SK-N-SH (cell line): ENCODE results near the gene CGN. TPM values are rescaled to one million over a fixed set of nuclear protein-coding genes. Genes with fewer than 3 reads are reported as not detected.

Experiments
- CTCF ChIA-PET: fragments of 300-600, 350-600 bp; formaldehyde crosslinking; extraction: SDS; loops from one replicate; lab custom pipeline; 2021; lab: Yijun Ruan, JAX
- POLR2A ChIA-PET: fragments of 350-600 bp; sonication (Branson Sonifier 250); formaldehyde crosslinking; extraction: SDS; loops from one replicate; lab custom pipeline; 2020; ENCODE audit warnings: antibody characterized with exemption, inconsistent platforms; lab: Yijun Ruan, JAX
- DNase-seq: peaks from one replicate; pipeline ENCODE4 v3.0.0; 2012
- H2AFZ ChIP-seq: fragments of 200-600 bp; sonication (generic); 2 replicates; pipeline ENCODE4 v1.8.1; 2016; ENCODE audit warnings: antibody characterized with exemption, mild to moderate bottlenecking, low read depth
- H3F3A ChIP-seq: fragments of 200-600 bp; sonication (generic); replicated peaks from 2 replicates; pipeline ENCODE3; 2016; ENCODE audit warnings: antibody characterized with exemption, mild to moderate bottlenecking; ENCODE audit not compliant: insufficient read depth
- H3K27ac ChIP-seq, 2 experiments: fragments of 200-500 bp in 1 of 2; fragments of 200-600 bp in 1 of 2; sonication (Bioruptor generic) in 1 of 2; sonication (generic), shearing (Covaris generic) in 1 of 2; 2 replicates each; pipeline versions ENCODE4 v1.5.1 to v1.6.1; 2014 to 2016; ENCODE audit warnings: low read depth in 2 of 2, inconsistent platforms in 1 of 2, low read length in 1 of 2, mild to moderate bottlenecking in 1 of 2, mixed read lengths in 1 of 2
- H3K27me3 ChIP-seq: fragments of 200-600 bp; sonication (generic), shearing (Covaris generic); 2 replicates; pipeline ENCODE4 v1.6.1; 2016; ENCODE audit warnings: mixed run types; ENCODE audit not compliant: insufficient read depth
- H3K36me3 ChIP-seq, 2 experiments: fragments of 200-500 bp in 1 of 2; fragments of 200-600 bp in 1 of 2; sonication (Bioruptor generic) in 1 of 2; sonication (generic) in 1 of 2; replicated peaks in 1 of 2; 2 replicates each; pipeline versions ENCODE3 to v1.5.1; 2014 to 2016; ENCODE audit warnings: low read length in 1 of 2, mild to moderate bottlenecking in 1 of 2; ENCODE audit not compliant: insufficient read depth in 2 of 2, control insufficient read depth in 1 of 2
- H3K4me1 ChIP-seq, 2 experiments: fragments of 200-500 bp in 1 of 2; fragments of 200-600 bp in 1 of 2; sonication (Bioruptor generic) in 1 of 2; sonication (generic), shearing (Covaris generic) in 1 of 2; 2 replicates each; pipeline versions ENCODE4 v1.5.1 to v1.6.1; 2014 to 2016; ENCODE audit warnings: low read depth in 1 of 2, low read length in 1 of 2, mixed run types in 1 of 2; ENCODE audit not compliant: insufficient read depth in 2 of 2, control insufficient read depth in 1 of 2
- H3K4me2 ChIP-seq: fragments of 200-600 bp; sonication (generic), shearing (Covaris generic); 2 replicates; pipeline ENCODE4 v1.6.1; 2017; ENCODE audit warnings: mixed run types
- H3K4me3 ChIP-seq, 2 experiments: fragments of 200-500 bp in 1 of 2; fragments of 200-600 bp in 1 of 2; sonication (Bioruptor generic) in 1 of 2; sonication (generic), shearing (Covaris generic) in 1 of 2; 2 replicates each; pipeline versions ENCODE4 v1.5.1 to v1.8.1; 2014 to 2016; ENCODE audit warnings: low read depth in 2 of 2, inconsistent platforms in 1 of 2, low read length in 1 of 2, mild to moderate bottlenecking in 1 of 2, mixed read lengths in 1 of 2, moderate library complexity in 1 of 2
- H3K79me2 ChIP-seq: fragments of 200-600 bp; sonication (generic); 2 replicates; pipeline ENCODE4 v1.8.1; 2017; ENCODE audit warnings: mild to moderate bottlenecking; ENCODE audit not compliant: insufficient read depth
- H3K9ac ChIP-seq: fragments of 200-600 bp; sonication (generic); 2 replicates; pipeline ENCODE4 v1.6.1; 2017; ENCODE audit warnings: mixed run types
- H3K9me2 ChIP-seq: fragments of 200-600 bp; sonication (generic); 2 replicates; pipeline ENCODE4 v1.6.1; 2017; ENCODE audit warnings: mixed run types
- H3K9me3 ChIP-seq: fragments of 200-600 bp; sonication (generic); 2 replicates; pipeline ENCODE4 v1.6.1; 2017; ENCODE audit warnings: mixed run types, mild to moderate bottlenecking, moderate library complexity
- H4K20me1 ChIP-seq: fragments of 200-600 bp; sonication (generic); 2 replicates; pipeline ENCODE4 v1.6.1; 2017; ENCODE audit warnings: mild to moderate bottlenecking, mixed run types; ENCODE audit not compliant: insufficient read depth
- ELF1 ChIP-seq: IDR thresholded peaks from 2 replicates; pipeline ENCODE4 v1.4.0; 2012
- EZH2phosphoT487 ChIP-seq: fragments of 200-600 bp; sonication (generic); IDR thresholded peaks from 2 replicates; pipeline ENCODE4 v1.6.1; 2017; ENCODE audit warnings: low read depth, mixed run types, mild to moderate bottlenecking, antibody characterized with exemption, moderate library complexity, borderline replicate concordance
- FOSL2 ChIP-seq: IDR thresholded peaks from 2 replicates; pipeline ENCODE4 v1.4.0; 2012; ENCODE audit warnings: low read depth, mild to moderate bottlenecking, moderate library complexity, borderline replicate concordance
- FOXM1 ChIP-seq: IDR thresholded peaks from 2 replicates; pipeline ENCODE4 v1.4.0; 2012; ENCODE audit warnings: low read depth, mild to moderate bottlenecking
- NRF1 ChIP-seq: IDR thresholded peaks from 2 replicates; pipeline ENCODE4 v1.6.1; 2012; ENCODE audit warnings: low read depth, mild to moderate bottlenecking, low read length
- RCOR1 ChIP-seq: fragments of 150-350 bp; IDR thresholded peaks from 2 replicates; pipeline ENCODE4 v1.6.1; 2017; ENCODE audit warnings: antibody characterized with exemption, low read length
- RXRA ChIP-seq: IDR thresholded peaks from 2 replicates; pipeline ENCODE4 v1.4.0; 2012; ENCODE audit warnings: low read depth, mild to moderate bottlenecking, borderline replicate concordance
- TAF1 ChIP-seq: IDR thresholded peaks from 2 replicates; pipeline ENCODE4 v1.6.1; 2012; ENCODE audit warnings: low read depth, mild to moderate bottlenecking, low read length, moderate library complexity, borderline replicate concordance
- USF2 ChIP-seq: fragments of 150-350 bp; IDR thresholded peaks from 2 replicates; pipeline ENCODE4 v1.6.1; 2017; ENCODE audit warnings: antibody characterized with exemption, low read length, low read depth, borderline replicate concordance
- YY1 ChIP-seq: IDR thresholded peaks from 2 replicates; pipeline ENCODE4 v1.4.0; 2012; ENCODE audit warnings: low read depth, mild to moderate bottlenecking
- WGBS: methylation state at CpG from one replicate; pipeline ENCODE4 v1.1.6; 2017; ENCODE audit warnings: low lambda C conversion rate; 5-methylcytosine and 5-hydroxymethylcytosine counted together
- polyA plus RNA-seq, 3 experiments: library from polyadenylated mRNA; depleted of rRNA; stranded (reverse); fragments of >200 nt; gene quantifications; 2 replicates each; pipeline ENCODE4 v1.2.3, GENCODE V29; 2012
- TF ChIP-seq, protein P1 (sequence below): IDR thresholded peaks from 2 replicates; pipeline ENCODE4 v1.4.0; 2012; ENCODE audit warnings: low read depth, borderline replicate concordance

The CGN gene
- polyA plus RNA-seq, 1 of the 3 experiments (the other 2 are of a cell fraction) = 0.36 TPM

DNA sequence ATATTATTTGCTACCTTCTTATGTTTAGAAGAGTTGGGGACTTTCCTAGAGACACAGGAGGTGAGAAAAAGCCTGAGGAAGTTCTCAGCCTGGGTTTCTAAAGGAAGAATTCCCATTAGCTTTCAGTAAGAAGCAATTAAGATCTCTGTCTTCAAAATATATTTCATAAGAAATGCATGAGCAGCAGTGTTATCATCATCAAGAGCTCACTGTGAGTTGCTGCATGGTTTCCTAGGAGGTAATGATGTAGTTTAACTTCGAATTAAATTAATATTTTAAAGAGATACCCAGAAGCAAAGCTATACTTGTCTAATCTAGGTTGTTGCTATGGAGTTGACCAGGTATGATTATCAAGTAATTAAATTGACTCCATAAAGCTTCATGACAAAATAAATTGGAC is 46.2 kb upstream of the CGN start:
- POLR2A ChIA-PET = no interaction called here
- H3K27me3 ChIP-seq = peaks cover 14% of the 10 kb centered on the region; the same call in 1 of the 2 replicates
- 6% methylated on average over 1 of the region's 1 CpG for WGBS
- H3F3A ChIP-seq = peaks cover 3% of the 10 kb centered on the region
- no peak overlapping the region for H3K4me2 ChIP-seq
- H3K4me1 ChIP-seq = 0 out of 4 replicates have a peak, but pooled peaks cover 0 to under 1% of the 10 kb centered on the region in 2 experiments
- H3K27ac ChIP-seq = no peak overlapping the region
- no peaks in the 10 kb centered on the region for H3K36me3 ChIP-seq
- H3K4me3 ChIP-seq = no peak overlapping the region
- H3K79me2 ChIP-seq = no peaks in the 10 kb centered on the region
- no peaks in the 10 kb centered on the region for H3K9me3 ChIP-seq
- no peaks in the 10 kb centered on the region for H4K20me1 ChIP-seq
- H2AFZ ChIP-seq = no peak overlapping the region
- no peaks in the 10 kb centered on the region for H3K9me2 ChIP-seq
- CTCF ChIA-PET = interaction anchor here (0.7 to 1.7 kb wide), 8 partner anchors 9 to 124 kb away, joined by 3 to 4 read pairs (median 3); no protein-coding TSS in a partner anchor
- TF ChIP-seq EZH2phosphoT487 (no peak), FOXM1 (no peak), YY1 (no peak), ELF1 (no peak), USF2 (no peak), TAF1 (no peak), RCOR1 (no peak), RXRA (no peak), NRF1 (no peak)
- TF ChIP-seq, protein P1, sequence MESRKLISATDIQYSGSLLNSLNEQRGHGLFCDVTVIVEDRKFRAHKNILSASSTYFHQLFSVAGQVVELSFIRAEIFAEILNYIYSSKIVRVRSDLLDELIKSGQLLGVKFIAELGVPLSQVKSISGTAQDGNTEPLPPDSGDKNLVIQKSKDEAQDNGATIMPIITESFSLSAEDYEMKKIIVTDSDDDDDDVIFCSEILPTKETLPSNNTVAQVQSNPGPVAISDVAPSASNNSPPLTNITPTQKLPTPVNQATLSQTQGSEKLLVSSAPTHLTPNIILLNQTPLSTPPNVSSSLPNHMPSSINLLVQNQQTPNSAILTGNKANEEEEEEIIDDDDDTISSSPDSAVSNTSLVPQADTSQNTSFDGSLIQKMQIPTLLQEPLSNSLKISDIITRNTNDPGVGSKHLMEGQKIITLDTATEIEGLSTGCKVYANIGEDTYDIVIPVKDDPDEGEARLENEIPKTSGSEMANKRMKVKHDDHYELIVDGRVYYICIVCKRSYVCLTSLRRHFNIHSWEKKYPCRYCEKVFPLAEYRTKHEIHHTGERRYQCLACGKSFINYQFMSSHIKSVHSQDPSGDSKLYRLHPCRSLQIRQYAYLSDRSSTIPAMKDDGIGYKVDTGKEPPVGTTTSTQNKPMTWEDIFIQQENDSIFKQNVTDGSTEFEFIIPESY = no peak
- DNase-seq = no peak
- no peak overlapping the region for H3K9ac ChIP-seq

DNA sequence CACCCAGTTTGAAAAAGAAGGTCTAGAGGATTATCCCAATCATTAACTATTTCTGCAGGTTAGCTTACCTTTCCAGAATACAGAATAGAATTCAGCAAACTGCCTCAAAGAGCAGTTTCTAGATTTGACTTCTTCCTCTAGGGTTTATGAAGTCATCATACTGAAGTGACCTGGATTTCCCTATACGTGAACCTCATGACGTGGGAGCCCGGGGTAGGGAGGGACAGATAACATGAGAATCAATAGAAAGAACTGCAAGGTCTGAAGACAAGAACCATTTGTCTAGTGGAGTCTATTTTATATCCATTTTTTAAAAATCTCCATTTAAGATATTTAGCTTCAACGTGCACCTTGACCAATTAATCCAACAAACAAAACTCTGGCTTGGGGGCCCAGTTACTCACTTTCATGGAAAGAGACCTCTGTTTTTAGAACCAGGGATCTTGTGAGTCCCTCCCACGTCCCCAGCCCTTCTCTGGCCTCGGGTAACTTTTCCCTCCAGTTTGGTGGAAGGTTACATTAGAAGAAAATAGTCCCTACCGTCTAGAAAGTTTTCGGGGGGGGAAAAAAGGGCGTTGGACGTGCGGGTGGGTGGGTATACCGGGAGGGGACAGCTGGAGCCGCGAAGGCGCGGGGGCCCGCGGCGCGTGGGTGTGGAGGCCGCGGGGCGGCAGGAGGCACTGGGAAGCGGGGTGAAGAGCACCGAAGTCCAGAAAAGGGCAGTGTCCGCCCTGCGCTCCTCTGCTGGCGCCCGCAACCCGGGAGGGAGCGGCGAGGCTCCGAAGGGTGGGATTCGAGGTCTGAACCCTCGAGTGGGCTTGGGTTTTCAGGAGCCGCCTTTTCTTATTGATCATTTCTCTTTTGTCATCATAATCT is 38.1 kb upstream of the CGN start:
- 36% methylated on average over 36 of the region's 36 CpGs for WGBS
- H3K27ac ChIP-seq = no peak overlapping the region
- H3K9me3 ChIP-seq = no peaks in the 10 kb centered on the region
- H3K4me2 ChIP-seq = no peak overlapping the region
- peak overlapping the region in 1 of 2 experiments; percentile 33; a peak in 2 of 4 replicates for H3K4me3 ChIP-seq
- no peaks in the 10 kb centered on the region for H3K36me3 ChIP-seq
- ChIA-PET POLR2A (interaction anchor here (3.0 kb wide), 1 partner anchor 14 kb away, joined by 16 read pairs; the partner anchor contains the start of gene POGZ), CTCF (interaction anchor here (0.9 to 1.7 kb wide), 5 partner anchors 9 to 29 kb away, joined by 3 to 4 read pairs (median 4); no protein-coding TSS in a partner anchor)
- H4K20me1 ChIP-seq = no peaks in the 10 kb centered on the region
- no peaks in the 10 kb centered on the region for H3K9me2 ChIP-seq
- no peaks in the 10 kb centered on the region; a peak in 1 of 4 replicates for H3K4me1 ChIP-seq
- peak; percentile 82 for DNase-seq
- TF ChIP-seq TAF1 = peak; percentile 40; the same call in 1 of the 2 replicates
- no peak for TF ChIP-seq FOSL2
- H3K79me2 ChIP-seq = no peaks in the 10 kb centered on the region
- H3K9ac ChIP-seq = no peak overlapping the region
- no peaks in the 10 kb centered on the region for H3K27me3 ChIP-seq
- H3F3A ChIP-seq = no peaks in the 10 kb centered on the region
- H2AFZ ChIP-seq = peak overlapping the region; percentile 91
